HG03045 (cell line): ENCODE data around the gene PLBD1.

Experiments
- ATAC-seq: cut with Tn5 transposase; IDR thresholded peaks from one replicate; pipeline ENCODE4 v1.9.1; 2021; ENCODE audit warnings: mild to moderate bottlenecking, moderate library complexity; ENCODE audit not compliant: unreplicated experiment

PLBD1 gene

DNA sequence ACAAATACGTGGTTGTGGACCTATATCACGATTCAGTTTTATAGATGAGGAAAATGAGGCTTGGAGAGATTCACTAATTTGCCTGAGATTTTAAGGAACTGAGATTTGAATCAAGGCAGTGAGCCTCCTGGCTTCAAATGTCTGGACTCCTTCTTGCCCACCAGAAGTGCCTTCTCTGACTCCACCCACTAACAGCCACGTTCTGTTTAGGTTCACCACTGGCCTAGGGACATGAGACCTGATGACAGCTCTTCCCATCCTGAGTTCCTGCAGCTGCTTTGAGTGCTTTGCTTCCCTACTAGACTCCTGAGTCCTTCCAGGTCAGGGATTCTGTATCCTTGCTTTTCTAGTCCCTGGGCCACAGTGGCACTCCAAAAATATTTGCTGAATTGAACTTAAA lies 57.1 kb downstream of the PLBD1 start:
- ATAC-seq: no peak

DNA sequence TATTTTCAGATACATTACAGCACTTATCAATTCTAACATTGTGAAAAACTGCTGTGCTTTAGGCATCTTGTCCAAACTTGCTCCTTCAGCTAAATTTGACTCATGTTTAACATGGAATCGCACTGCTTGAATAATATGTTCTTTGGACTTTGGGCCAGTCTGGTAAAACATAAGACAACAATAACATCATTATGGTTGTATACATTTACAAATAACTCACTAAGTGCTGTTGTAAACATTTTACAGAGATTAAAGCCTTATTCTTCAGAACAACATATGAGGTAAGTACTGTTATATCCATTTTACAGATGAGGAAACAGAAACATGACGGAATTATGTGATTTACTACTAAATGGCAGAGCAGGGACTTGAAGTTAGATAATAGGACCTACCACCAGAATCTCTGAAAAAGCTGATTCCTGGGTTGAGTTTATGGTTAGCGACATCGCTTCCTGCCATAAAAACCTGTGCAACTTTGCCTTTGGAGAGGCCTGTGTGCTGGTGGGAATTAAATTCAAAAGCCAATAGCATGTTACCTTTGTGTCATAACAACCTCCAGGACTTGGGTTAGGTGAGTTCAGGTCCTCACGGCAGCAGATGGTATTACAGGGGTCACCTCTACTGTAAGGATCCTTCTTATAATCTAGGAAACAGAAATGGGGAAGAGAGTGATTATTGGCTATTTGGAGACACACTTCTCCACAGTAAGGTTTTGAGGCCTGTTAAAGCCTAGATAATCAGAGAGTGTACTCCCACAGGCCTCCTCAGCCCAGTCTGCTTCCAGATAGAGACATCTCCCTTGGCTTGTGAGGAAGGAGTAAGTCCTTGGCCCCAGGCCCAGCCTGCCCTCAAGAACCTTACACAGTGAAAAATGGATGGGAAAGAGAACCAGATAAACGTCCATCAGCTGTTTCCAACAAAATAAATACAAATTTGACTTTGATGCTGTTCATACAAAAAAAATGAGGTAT lies 61.8 kb downstream of the PLBD1 start:
- ATAC-seq: no peak

DNA sequence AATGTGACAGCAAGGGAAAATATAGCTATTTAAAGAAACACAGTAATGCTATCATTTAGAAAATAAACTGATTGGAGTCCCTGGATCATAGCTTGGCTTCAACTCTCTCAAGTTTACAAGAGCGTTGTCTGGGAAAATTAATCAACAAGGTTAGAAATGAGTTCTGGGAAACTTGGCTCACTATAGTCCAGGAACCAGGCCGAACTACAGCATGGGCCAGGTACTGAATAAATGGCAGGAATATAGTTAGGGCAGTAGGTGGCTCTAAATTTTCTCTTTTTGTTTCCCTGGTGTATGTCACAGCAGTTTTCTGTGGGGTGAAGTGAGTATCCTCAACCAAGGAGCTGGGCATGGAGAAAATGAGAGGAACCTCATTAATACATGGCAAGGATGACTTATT lies 72.4 kb downstream of the PLBD1 start:
- no peak for ATAC-seq

DNA sequence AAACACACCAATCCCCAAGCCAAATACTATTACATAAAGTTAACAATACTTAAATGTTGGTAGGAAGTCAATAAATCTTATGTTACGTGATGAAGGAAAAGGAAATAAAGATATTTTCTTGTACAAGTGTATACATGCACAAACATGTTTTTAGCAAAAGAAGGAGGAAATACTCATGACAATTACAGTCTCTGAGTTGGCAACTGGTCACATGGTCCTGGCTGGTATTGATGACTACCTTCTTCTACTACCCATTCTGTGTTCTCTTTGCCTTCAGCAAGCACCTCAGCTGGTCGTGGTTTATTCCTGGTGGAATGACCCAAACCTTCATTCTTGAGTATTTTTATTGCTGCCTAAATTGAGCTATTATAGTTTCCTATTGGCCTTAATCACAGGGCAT lies 84.8 kb downstream of the PLBD1 start:
- no peak for ATAC-seq

DNA sequence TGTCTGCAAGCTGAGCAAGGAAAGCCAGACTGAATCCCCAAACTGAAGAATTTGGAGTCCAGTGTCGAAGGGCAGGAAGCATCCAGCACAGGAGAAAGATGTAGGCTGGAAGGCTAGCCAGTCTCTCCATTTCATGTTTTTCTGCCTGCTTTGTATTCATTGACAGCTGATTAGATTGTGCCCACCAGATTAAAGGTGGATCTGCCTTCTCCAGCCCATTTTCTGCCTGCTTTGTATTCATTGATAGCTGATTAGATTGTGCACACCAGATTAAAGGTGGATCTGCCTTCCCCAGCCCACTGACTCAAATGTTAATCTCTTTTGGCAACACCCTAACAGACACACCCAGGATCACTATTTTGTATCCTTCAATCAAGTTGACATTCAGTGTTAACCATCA lies 85.3 kb downstream of the PLBD1 start:
- ATAC-seq: no peak

DNA sequence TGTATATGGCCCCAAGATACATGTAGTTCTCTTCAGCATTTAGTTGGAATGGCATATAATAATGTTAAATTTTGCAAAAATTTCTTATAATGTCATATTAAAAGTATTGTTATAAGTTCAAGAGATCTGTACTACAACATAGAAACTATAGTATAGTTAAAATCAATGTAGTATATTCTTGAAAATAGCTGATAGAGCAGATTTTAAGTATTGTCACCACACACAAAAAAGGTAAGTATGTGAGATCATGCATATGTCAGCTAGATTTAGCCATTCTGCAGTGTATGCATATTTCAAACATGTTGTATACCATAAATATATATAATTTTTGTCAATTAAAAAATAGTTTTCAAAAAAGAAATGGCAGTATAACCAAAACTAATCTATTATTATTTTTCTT lies 86.5 kb downstream of the PLBD1 start:
- ATAC-seq: no peak

DNA sequence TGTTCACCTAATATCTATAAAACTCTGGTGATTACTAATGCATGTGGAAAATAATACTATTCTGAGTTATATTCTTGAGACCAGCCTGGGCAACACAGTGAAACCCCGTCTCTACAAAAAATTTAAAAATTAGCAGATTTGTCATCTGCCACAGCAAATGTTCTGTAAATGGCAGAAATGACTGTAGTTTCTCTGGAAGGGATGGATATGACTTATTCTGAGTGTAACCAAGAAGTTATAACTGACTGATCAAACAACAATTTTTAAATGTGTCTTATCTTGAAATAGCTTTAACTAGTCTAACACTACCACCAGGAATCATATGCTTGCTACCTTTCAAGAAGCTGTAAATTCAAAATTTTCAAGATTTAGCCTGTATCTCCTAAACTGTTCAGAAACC lies 88.7 kb downstream of the PLBD1 start:
- ATAC-seq: no peak

DNA sequence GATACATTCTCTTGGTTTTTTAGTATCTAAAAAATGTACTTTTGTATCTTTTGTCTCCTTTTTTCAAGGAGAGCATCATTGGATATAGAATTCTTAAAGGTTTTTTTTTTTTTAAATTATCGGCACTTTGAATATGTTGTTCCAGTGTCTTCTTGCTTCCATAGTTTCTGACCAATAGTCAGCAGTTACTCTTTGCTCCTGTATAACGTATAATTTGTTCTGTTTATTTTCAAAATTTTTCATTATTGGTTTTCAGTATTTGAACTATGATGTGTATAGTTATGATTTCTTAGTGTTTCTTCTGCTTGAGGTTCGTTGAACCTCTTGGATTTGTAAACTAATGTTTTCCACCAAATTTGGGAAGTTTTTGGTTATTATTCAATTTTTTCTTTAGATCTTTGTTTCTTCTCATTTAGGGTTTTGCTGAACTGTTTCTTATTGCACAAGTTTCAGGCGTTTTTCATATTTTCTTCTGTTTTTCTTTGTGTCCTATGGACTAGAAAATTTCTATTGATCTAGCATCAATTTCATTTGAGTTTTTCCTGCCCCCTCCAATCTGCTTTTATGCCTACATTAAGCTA lies 93.9 kb downstream of the PLBD1 start:
- ATAC-seq: no peak

DNA sequence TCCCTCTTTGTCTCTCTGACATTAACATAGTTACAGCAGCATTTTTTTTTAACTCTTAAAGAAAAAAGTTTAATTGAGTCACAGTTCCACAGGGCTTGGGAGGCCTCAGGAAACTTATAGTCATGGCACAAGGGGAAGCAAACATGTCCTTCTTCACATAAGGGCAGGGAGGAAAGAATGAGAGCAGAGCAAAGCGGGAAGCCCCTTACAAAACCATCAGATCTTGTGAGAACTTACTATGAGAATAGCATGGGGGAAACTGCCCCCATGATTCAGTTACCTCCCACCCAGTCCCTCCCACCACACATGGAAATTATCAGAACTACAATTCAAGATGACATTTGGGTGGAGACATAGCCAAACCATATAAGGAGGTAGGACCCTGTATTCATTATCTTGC lies 96.2 kb downstream of the PLBD1 start:
- ATAC-seq: no peak

DNA sequence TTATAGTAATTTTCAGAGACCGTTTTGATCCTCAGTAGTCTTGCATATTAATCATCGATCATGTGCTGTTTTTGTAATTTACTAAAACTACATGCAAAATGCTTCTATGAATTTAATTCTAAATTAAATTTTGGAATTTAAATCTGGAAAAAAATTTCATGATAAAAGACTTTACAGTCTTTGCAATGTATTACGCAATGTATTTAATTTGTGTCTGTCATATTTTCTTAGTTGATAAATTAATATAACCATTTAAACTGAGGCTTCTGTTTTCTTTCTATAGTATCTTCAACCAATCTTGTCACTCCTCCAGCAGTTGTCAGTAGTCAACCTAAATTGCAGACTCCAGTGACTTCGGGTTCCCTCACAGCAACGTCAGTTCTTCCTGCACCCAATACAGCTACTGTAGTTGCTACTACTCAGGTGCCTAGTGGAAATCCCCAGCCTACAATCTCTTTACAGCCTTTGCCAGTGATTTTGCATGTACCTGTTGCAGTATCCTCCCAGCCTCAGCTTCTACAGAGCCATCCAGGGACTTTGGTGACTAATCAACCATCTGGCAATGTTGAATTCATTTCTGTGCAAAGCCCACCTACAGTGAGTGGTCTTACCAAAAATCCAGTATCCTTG lies 107.4 kb downstream of the PLBD1 start:
- ATAC-seq: no peak

DNA sequence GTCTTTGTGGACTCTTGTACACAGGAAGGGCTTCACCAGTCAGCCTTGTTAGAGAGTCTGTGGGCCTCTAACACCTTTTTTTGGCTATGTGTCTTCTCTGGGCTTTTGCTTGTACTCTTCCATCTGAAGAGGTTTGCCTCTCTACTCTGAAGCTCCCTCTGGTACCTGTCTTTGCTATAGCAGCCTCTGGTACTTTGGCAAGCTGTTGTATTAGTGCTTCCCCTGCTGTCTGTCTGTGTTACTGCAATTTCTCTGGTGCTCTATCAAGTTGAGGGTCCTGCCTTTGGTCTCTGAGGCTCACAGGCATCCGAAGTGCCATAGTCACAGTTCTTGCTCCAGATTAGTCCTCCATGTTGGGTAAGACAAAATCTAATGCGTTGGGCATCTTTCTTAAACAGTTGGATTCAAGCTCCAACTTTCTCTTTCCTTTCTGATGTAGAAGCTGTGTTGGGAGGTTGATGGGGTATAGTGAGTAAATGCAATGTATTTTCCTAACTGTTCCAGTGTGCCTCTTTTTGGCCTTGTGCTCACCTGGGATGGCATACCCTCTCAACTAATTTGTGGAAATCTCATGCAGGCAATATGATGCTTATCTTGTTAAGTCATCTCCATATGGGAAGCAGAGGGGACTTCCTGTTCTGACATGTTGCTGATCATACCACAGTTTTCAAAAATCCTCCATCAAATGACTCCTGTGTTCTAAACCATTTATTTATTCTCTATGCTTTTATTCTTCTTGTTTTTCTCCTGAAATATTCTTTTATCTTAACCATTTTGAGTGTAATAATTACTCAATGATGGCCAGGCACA lies 113.4 kb downstream of the PLBD1 start:
- ATAC-seq: no peak
